H1 (cell line): Measurements from ENCODE around the gene FKBP1A. TPM values are rescaled to one million over a fixed set of nuclear protein-coding genes. Genes with fewer than 3 reads are reported as not detected.

ENCODE experiments used
- ASH2L ChIP-seq: fragments of 200-600, 300-600 bp; sonication (generic); IDR thresholded peaks from one replicate; pipeline ENCODE4 v1.7.1; 2017; ENCODE audit warnings: low read length
- CREB1 ChIP-seq: IDR thresholded peaks from 2 replicates; pipeline ENCODE4 v1.6.1; 2012; ENCODE audit warnings: inconsistent platforms
- EP300 ChIP-seq, 2 experiments: IDR thresholded peaks; 1 replicate in 1 of 2; 2 replicates in 1 of 2; pipeline ENCODE4 v1.6.1; 2011 to 2012; ENCODE audit warnings: low read depth in 2 of 2, low read length in 2 of 2, mild to moderate bottlenecking in 2 of 2, borderline replicate concordance in 1 of 2, inconsistent platforms in 1 of 2, moderate library complexity in 1 of 2
- NRF1 ChIP-seq: IDR thresholded peaks from 2 replicates; pipeline ENCODE4 v1.6.1; 2011; ENCODE audit warnings: mild to moderate bottlenecking, low read depth, low read length, improper control_type of control experiment
- PHF8 ChIP-seq: fragments of 200-600 bp; sonication (generic); conservative IDR thresholded peaks from 2 replicates; pipeline ENCODE4 v1.7.1; 2012; ENCODE audit warnings: low read depth, mild to moderate bottlenecking, inconsistent platforms, low read length, moderate library complexity
- POLR2A ChIP-seq, 2 experiments: IDR thresholded peaks; 1 replicate in 1 of 2; 2 replicates in 1 of 2; pipeline ENCODE4 v1.6.1; 2011; ENCODE audit warnings: low read depth in 2 of 2, low read length in 2 of 2, mild to moderate bottlenecking in 2 of 2; ENCODE audit errors: control extremely low read depth in 1 of 2
- POLR2AphosphoS5 ChIP-seq: IDR thresholded peaks from 2 replicates; pipeline ENCODE4 v1.6.1; 2011; ENCODE audit warnings: low read depth, low read length
- POU5F1 ChIP-seq: IDR thresholded peaks from 2 replicates; pipeline ENCODE4 v1.6.1; 2011; ENCODE audit warnings: low read depth, mild to moderate bottlenecking, low read length, moderate library complexity
- SIN3A ChIP-seq, 2 experiments: IDR thresholded peaks in 1 of 2; conservative IDR thresholded peaks in 1 of 2; 2 replicates each; pipeline ENCODE4 v1.6.1; 2011 to 2012; ENCODE audit warnings: low read length in 2 of 2, improper control_type of control experiment in 1 of 2, low read depth in 1 of 2, mild to moderate bottlenecking in 1 of 2
- SP2 ChIP-seq: IDR thresholded peaks from 2 replicates; pipeline ENCODE4 v1.6.1; 2012; ENCODE audit warnings: mild to moderate bottlenecking, low read length, inconsistent platforms
- SP4 ChIP-seq: IDR thresholded peaks from 2 replicates; pipeline ENCODE4 v1.6.1; 2012; ENCODE audit warnings: low read length, inconsistent platforms
- TAF7 ChIP-seq: optimal IDR thresholded peaks from 2 replicates; pipeline ENCODE3; 2011; ENCODE audit warnings: low read depth, mild to moderate bottlenecking, inconsistent platforms, low read length, moderate library complexity, borderline replicate concordance
- polyA plus RNA-seq, 7 experiments: library from polyadenylated mRNA; depleted of rRNA in 3 of 7; stranded (reverse) in 5 of 7; unstranded in 2 of 7; fragments of >200 nt in 5 of 7; fragments of 200-250 nt in 2 of 7; gene quantifications; 1 replicate in 5 of 7; 2 replicates in 1 of 7; 4 replicates in 1 of 7; pipeline versions ENCODE4 v1.2.1 to v1.2.3, GENCODE V29; 2011 to 2013; ENCODE audit warnings: missing spikeins in 2 of 7, mixed read lengths in 2 of 7
- total RNA-seq: library from RNA; stranded (reverse); fragmentation: NEBNext Ultra II Directional; extraction: Animal tissue kit (Norgen Biotek cat#: 25700); gene quantifications from 2 replicates; pipeline ENCODE4 v1.2.1, GENCODE V29; 2021
- TF ChIP-seq, protein P1 (sequence below): IDR thresholded peaks from 2 replicates; pipeline ENCODE4 v1.6.1; 2012; ENCODE audit warnings: inconsistent platforms

Gene FKBP1A
- total and polyA plus RNA-seq, 2 of the 8 experiments (the other 6 are each of a cell fraction or from before 2014, with no cell fraction given): 250 to 685 TPM

- TF ChIP-seq CREB1: peak; percentile 77
- peak; percentile 100 for TF ChIP-seq PHF8
- TF ChIP-seq NRF1: peak; percentile 55
- TF ChIP-seq, protein P1, sequence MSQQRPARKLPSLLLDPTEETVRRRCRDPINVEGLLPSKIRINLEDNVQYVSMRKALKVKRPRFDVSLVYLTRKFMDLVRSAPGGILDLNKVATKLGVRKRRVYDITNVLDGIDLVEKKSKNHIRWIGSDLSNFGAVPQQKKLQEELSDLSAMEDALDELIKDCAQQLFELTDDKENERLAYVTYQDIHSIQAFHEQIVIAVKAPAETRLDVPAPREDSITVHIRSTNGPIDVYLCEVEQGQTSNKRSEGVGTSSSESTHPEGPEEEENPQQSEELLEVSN: peak; percentile 56; the same call in 1 of the 2 replicates
- no peak for TF ChIP-seq SP4
- peak; percentile 83 for TF ChIP-seq ASH2L
- TF ChIP-seq EP300 (IDR thresholded peaks at IDR 0.05; ENCODE audit: borderline replicate concordance in 1 of 2, low read depth in 2 of 2, low read length in 2 of 2): peak in 1 of 2 experiments; percentile 24; a peak in 1 of 3 replicates
- peak; percentile 55 to 62; a peak in 2 of 4 replicates for TF ChIP-seq SIN3A (conservative IDR thresholded peaks at IDR 0.05 in 1 of 2, IDR thresholded peaks at IDR 0.05 in 1 of 2; ENCODE audit: low read depth in 1 of 2, low read length in 2 of 2)
- TF ChIP-seq SP2: no peak
- peak; percentile 95 to 98 for TF ChIP-seq POLR2A (IDR thresholded peaks at IDR 0.05; ENCODE audit: control extremely low read depth in 1 of 2, low read depth in 2 of 2, low read length in 2 of 2)
- peak; percentile 91 for TF ChIP-seq POLR2AphosphoS5
- no peak for TF ChIP-seq POU5F1
- peak; percentile 73 for TF ChIP-seq TAF7
- TF ChIP-seq, all 59 proteins: peak for 18
Observed at GRCh38 chr20:1325173-1326030, 67.5 kb downstream of the FKBP1A start (continued).
